ENCODE measurements around the gene EXOC6. TPM values are rescaled to one million over a fixed set of nuclear protein-coding genes. Genes with fewer than 3 reads are reported as not detected.

The EXOC6 gene
- total RNA-seq, 1 donor from 2014 or later = 25.6 TPM

- H2AFZ ChIP-seq (replicated peaks) = no peak overlapping the region
- H3K27me3 ChIP-seq = no peaks in the 10 kb centered on the region
- Mint-ChIP-seq H3K4me3 (no peak overlapping the region), H3K4me1 (peaks cover 27% of the 10 kb centered on the region), H3K36me3 (no peaks in the 10 kb centered on the region), H3K27ac (peak overlapping the region; percentile 18), H3K27me3 (ENCODE audit: insufficient read depth, low read depth) (no peaks in the 10 kb centered on the region), H3K9me3 (no peaks in the 10 kb centered on the region)
- peak; percentile 52 for DNase-seq (ENCODE audit: low spot score)
- no peaks in the 10 kb centered on the region for H3K36me3 ChIP-seq
- no peak overlapping the region for H3K4me3 ChIP-seq
- no peak overlapping the region for H3K9ac ChIP-seq
- H3K9me3 ChIP-seq (ENCODE audit: low read depth) = no peaks in the 10 kb centered on the region
- peak overlapping the region; percentile 64 for H3K4me2 ChIP-seq
- TF ChIP-seq CTCF (IDR thresholded peaks at IDR 0.05) (no peak), EZH2 (IDR thresholded peaks at IDR 0.05) (no peak), EZH2phosphoT487 (IDR thresholded peaks at IDR 0.05) (no peak)
- no peaks in the 10 kb centered on the region for H4K20me1 ChIP-seq (ENCODE audit: low read depth)
- H3K27ac ChIP-seq = no peak overlapping the region
- H3F3A ChIP-seq (ENCODE audit: low read depth) = peaks cover 31% of the 10 kb centered on the region
- no peaks in the 10 kb centered on the region for H3K79me2 ChIP-seq (ENCODE audit: low read depth)
- H3K4me1 ChIP-seq = peaks cover 46% of the 10 kb centered on the region
Measured at GRCh38 chr10:92811986-92812385, 36.3 kb upstream of the EXOC6 start.

- Histone ChIP-seq H2AFZ (replicated peaks) (no peak overlapping the region), H3K36me3 (no peaks in the 10 kb centered on the region), H3K4me2 (peak overlapping the region; percentile 29), H4K20me1 (ENCODE audit: low read depth) (no peaks in the 10 kb centered on the region), H3K27ac (no peak overlapping the region), H3K4me3 (no peak overlapping the region), H3F3A (ENCODE audit: low read depth) (peaks cover 31% of the 10 kb centered on the region), H3K27me3 (no peaks in the 10 kb centered on the region), H3K4me1 (peaks cover 46% of the 10 kb centered on the region), H3K9me3 (ENCODE audit: low read depth) (no peaks in the 10 kb centered on the region), H3K79me2 (ENCODE audit: low read depth) (no peaks in the 10 kb centered on the region), H3K9ac (no peak overlapping the region)
- H3K4me3 Mint-ChIP-seq = no peak overlapping the region
- H3K27ac Mint-ChIP-seq = no peak overlapping the region
- DNase-seq (ENCODE audit: low spot score) = no peak
- H3K9me3 Mint-ChIP-seq = no peaks in the 10 kb centered on the region
- peaks cover 27% of the 10 kb centered on the region for H3K4me1 Mint-ChIP-seq
- no peaks in the 10 kb centered on the region for H3K27me3 Mint-ChIP-seq (ENCODE audit: insufficient read depth, low read depth)
- H3K36me3 Mint-ChIP-seq = no peaks in the 10 kb centered on the region
- TF ChIP-seq CTCF (IDR thresholded peaks at IDR 0.05) = no peak
- TF ChIP-seq EZH2phosphoT487 (IDR thresholded peaks at IDR 0.05) = no peak
Measured at GRCh38 chr10:92813979-92814378, 34.3 kb upstream of the EXOC6 start.

GRCh38 chr10:92814790-92815189 is 33.5 kb upstream of the EXOC6 start:
- Mint-ChIP-seq H3K4me1 (peaks cover 26% of the 10 kb centered on the region), H3K36me3 (no peaks in the 10 kb centered on the region)
- no peak overlapping the region for H2AFZ ChIP-seq (replicated peaks)

More at GRCh38 chr10:92814790-92815189, 33.5 kb upstream of the EXOC6 start:
- H3K27ac Mint-ChIP-seq = no peak overlapping the region
- TF ChIP-seq EZH2phosphoT487 (IDR thresholded peaks at IDR 0.05) = no peak
- TF ChIP-seq CTCF (IDR thresholded peaks at IDR 0.05) = no peak
- TF ChIP-seq EZH2 (IDR thresholded peaks at IDR 0.05) = no peak
- H3K36me3 ChIP-seq = no peaks in the 10 kb centered on the region
- no peak overlapping the region for H3K9ac ChIP-seq
- no peaks in the 10 kb centered on the region for H3K27me3 Mint-ChIP-seq (ENCODE audit: insufficient read depth, low read depth)
- no peak overlapping the region for H3K4me3 Mint-ChIP-seq
- no peaks in the 10 kb centered on the region for H3K79me2 ChIP-seq (ENCODE audit: low read depth)
- H3K27ac ChIP-seq = no peak overlapping the region
- no peaks in the 10 kb centered on the region for H4K20me1 ChIP-seq (ENCODE audit: low read depth)
- no peak for DNase-seq (ENCODE audit: low spot score)
- H3K27me3 ChIP-seq = no peaks in the 10 kb centered on the region
- H3K9me3 Mint-ChIP-seq = no peaks in the 10 kb centered on the region
- H3F3A ChIP-seq (ENCODE audit: low read depth) = peaks cover 30% of the 10 kb centered on the region
- H3K4me2 ChIP-seq = peak overlapping the region; percentile 29
- H3K4me3 ChIP-seq = no peak overlapping the region
- peaks cover 43% of the 10 kb centered on the region for H3K4me1 ChIP-seq
- no peaks in the 10 kb centered on the region for H3K9me3 ChIP-seq (ENCODE audit: low read depth)
